ENCODE results near the gene UBASH3B. TPM values are rescaled to one million over a fixed set of nuclear protein-coding genes. Genes with fewer than 3 reads are reported as not detected.

Gene UBASH3B
- total RNA-seq, 1 donor from 2014 or later: 8.5 TPM

DNA sequence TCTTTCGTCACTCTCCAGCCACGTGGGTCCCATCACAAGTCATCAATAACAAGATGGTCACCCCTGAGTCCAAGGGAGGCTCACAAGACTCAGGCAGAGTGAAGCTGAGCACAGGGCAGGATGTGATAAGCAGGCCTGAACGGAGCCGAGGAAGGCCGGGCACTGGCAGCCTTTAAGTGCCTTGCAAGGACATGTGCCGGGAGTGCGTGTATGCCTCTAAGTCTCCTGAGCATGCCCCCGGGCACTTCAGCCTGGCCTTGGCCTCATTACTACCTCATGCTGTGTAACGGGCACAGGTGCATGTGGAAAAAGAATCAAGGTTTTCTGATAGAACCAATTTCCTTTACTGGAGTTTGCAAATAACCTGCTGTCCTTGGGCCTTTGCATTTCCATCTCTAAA is 55.8 kb downstream of the UBASH3B start:
- Histone ChIP-seq H3K4me1 (no peaks in the 10 kb centered on the region), H3K4me3 (no peak overlapping the region), H3K9me3 (no peaks in the 10 kb centered on the region), H3K27me3 (no peaks in the 10 kb centered on the region), H3K27ac (no peak overlapping the region), H3K36me3 (no peaks in the 10 kb centered on the region)
- DNase-seq (ENCODE audit: low spot score in 2 of 2): no peak
- intact Hi-C loops (cut with DNase I): no loop called here
- TF ChIP-seq, protein P1, sequence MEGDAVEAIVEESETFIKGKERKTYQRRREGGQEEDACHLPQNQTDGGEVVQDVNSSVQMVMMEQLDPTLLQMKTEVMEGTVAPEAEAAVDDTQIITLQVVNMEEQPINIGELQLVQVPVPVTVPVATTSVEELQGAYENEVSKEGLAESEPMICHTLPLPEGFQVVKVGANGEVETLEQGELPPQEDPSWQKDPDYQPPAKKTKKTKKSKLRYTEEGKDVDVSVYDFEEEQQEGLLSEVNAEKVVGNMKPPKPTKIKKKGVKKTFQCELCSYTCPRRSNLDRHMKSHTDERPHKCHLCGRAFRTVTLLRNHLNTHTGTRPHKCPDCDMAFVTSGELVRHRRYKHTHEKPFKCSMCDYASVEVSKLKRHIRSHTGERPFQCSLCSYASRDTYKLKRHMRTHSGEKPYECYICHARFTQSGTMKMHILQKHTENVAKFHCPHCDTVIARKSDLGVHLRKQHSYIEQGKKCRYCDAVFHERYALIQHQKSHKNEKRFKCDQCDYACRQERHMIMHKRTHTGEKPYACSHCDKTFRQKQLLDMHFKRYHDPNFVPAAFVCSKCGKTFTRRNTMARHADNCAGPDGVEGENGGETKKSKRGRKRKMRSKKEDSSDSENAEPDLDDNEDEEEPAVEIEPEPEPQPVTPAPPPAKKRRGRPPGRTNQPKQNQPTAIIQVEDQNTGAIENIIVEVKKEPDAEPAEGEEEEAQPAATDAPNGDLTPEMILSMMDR (IDR thresholded peaks at IDR 0.05): no peak

DNA sequence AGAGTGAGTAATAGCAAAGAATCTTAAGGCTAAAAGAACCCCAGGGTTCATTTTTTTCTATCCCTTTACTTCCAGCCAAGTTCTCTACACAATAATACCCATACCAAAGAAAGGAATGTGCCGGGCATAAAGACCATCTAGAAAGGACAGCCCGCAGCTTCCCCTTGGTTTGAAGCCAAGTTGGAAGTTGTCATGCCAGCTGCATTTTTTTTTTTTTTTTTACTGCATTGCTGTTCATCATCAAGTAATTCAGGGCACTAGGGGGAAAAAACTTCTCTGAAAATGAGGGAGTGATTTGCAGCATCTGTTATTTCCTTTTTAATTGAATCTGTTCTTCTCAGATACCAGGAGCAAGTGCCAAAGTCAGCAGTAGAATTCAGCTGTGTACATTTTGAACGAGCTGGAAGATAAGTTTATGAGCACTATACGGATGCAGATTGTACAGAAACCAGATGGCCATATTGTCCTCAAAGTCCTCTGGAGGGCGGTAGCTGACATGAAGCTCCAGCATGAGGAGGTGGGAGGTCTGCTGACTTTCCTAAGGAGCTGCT is 56.4 kb downstream of the UBASH3B start:
- no peak overlapping the region for H3K4me3 ChIP-seq
- no peaks in the 10 kb centered on the region for H3K4me1 ChIP-seq
- H3K27me3 ChIP-seq: no peaks in the 10 kb centered on the region
- H3K36me3 ChIP-seq: no peaks in the 10 kb centered on the region
- no peak overlapping the region for H3K27ac ChIP-seq
- H3K9me3 ChIP-seq: no peaks in the 10 kb centered on the region
- no peak for DNase-seq (ENCODE audit: low spot score in 2 of 2)
- intact Hi-C loops (cut with DNase I): no loop called here
- TF ChIP-seq, protein P1 (IDR thresholded peaks at IDR 0.05): no peak

DNA sequence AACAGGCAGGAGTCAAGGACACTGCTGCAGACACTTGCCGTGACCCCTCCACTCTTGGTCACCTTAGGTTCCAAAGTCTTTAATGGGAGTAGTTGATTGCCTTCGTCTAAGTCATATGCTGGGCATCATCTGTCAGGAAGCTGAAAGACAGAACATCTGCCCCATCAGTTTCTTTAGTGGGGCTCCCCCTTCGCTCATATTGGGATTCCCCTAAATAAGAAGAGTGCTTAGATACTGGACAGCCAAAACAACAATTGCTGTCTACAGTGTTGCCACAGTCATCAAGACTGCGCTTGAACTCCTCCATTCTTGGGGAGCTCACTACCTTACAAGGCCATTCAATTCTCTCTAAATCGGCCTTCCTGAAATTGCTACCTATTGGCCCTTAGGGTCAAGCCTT is 58.5 kb downstream of the UBASH3B start:
- no peaks in the 10 kb centered on the region for H3K4me1 ChIP-seq
- TF ChIP-seq, protein P1 (IDR thresholded peaks at IDR 0.05): no peak
- H3K27me3 ChIP-seq: no peaks in the 10 kb centered on the region
- no peaks in the 10 kb centered on the region for H3K9me3 ChIP-seq
- H3K27ac ChIP-seq: no peak overlapping the region
- no peaks in the 10 kb centered on the region for H3K36me3 ChIP-seq
- DNase-seq (ENCODE audit: low spot score in 2 of 2): no peak
- intact Hi-C loops (cut with DNase I): no loop called here
- H3K4me3 ChIP-seq: no peak overlapping the region

DNA sequence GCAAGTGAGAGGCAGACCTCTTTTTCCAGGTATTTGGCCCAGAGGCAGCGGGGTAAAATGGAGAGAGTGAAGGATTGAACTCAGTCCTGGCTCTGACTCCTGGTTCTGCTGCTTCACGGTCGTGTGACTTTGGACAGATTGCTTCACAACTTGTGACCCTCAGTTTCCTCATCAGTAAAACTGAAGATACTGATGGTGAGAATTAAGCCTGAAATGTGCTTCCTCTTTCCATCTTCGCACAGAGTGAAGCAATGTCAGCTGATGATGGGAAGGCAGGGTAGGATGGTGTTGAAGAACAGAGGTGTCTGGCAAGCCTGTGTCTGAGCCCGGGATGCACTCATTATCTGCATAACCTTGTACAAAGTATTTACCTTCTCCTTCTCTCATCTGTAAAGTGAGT is 59.0 kb downstream of the UBASH3B start:
- TF ChIP-seq, protein P1 (IDR thresholded peaks at IDR 0.05): no peak
- no peaks in the 10 kb centered on the region for H3K27me3 ChIP-seq
- H3K9me3 ChIP-seq: no peaks in the 10 kb centered on the region
- intact Hi-C loops (cut with DNase I): no loop called here
- H3K36me3 ChIP-seq: no peaks in the 10 kb centered on the region
- H3K27ac ChIP-seq: no peak overlapping the region
- no peak for DNase-seq (ENCODE audit: low spot score in 2 of 2)
- H3K4me3 ChIP-seq: no peak overlapping the region
- H3K4me1 ChIP-seq: no peaks in the 10 kb centered on the region

DNA sequence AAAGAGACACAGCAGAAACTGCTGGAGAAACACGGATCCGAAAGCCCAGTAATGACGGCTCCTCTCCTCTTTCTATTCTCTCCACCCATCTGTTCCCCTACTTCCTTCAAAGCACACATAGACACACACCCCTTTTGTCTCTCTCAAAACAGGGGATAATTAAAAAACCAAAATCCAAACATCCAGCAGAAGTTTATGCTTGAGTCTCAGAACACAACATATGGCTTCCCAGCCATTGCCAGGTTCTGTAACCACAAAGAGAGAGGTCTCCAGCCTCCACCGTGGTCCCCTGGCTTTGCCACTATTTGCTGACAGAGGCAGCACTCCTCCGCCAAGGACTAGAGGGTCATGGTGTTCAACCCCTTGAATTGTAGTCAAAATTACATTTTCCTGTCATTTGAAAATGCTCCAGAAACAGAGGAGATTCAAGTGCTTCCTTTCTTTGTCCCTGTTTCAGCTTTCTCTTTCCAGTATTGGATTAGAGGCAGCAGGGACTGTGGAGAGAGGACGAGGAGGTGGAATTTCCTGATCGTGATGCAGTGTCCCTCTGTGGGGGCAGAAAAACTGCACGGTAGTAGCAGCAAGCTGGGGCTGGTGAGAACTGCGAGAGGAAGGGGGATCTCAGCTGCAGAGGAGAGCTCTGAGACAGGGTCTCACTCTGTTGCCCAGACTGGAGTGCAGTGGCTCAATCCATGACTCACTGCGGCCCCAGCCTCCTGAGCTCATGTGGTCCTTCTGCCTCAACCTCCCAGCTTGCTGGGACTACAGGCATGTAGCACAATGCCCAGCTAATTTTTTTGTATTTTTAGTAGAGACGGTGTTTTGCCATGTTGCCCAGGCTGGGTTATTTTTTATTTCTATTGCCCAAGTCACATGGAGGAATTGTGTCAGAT is 60.3 kb downstream of the UBASH3B start:
- no peak for DNase-seq (ENCODE audit: low spot score in 2 of 2)
- Histone ChIP-seq H3K36me3 (no peaks in the 10 kb centered on the region), H3K4me3 (no peak overlapping the region), H3K9me3 (no peaks in the 10 kb centered on the region), H3K27me3 (no peaks in the 10 kb centered on the region), H3K27ac (no peak overlapping the region), H3K4me1 (no peaks in the 10 kb centered on the region)
- intact Hi-C loops (cut with DNase I): no loop called here
- TF ChIP-seq, protein P1 (IDR thresholded peaks at IDR 0.05): no peak
